ENCODE measurements around the gene SLAMF7.
"Not testable (repeated sequence)": the region's sequence is repeated elsewhere in the genome, so short reads cannot be mapped to it uniquely, and the experiment has no call there.

The SLAMF7 gene

GRCh38 chr1:160720356-160721085 lies 18.5 kb upstream of the SLAMF7 start:
- no peak for DNase-seq (ENCODE audit: extremely low read depth in 1 of 2, low read depth in 1 of 2)

GRCh38 chr1:160721473-160721872 lies 17.6 kb upstream of the SLAMF7 start:
- no peak for DNase-seq (ENCODE audit: extremely low read depth in 1 of 2, low read depth in 1 of 2)

- no peak for DNase-seq (ENCODE audit: extremely low read depth in 1 of 2, low read depth in 1 of 2)
Observed at GRCh38 chr1:160722726-160723125, 16.3 kb upstream of the SLAMF7 start.

- DNase-seq (ENCODE audit: extremely low read depth in 1 of 2, low read depth in 1 of 2), result no peak
Observed at GRCh38 chr1:160723332-160723731, 15.7 kb upstream of the SLAMF7 start.

GRCh38 chr1:160724465-160725242 lies 14.4 kb upstream of the SLAMF7 start:
- no peak for DNase-seq (ENCODE audit: extremely low read depth in 1 of 2, low read depth in 1 of 2)

GRCh38 chr1:160726114-160726497 lies 12.9 kb upstream of the SLAMF7 start:
- DNase-seq (ENCODE audit: extremely low read depth in 1 of 2, low read depth in 1 of 2), result no peak

- DNase-seq (ENCODE audit: extremely low read depth in 1 of 2, low read depth in 1 of 2), result peak in 1 of 2 donors; percentile 50
Observed at GRCh38 chr1:160726498-160727315, 12.3 kb upstream of the SLAMF7 start.

GRCh38 chr1:160727316-160727640 lies 11.8 kb upstream of the SLAMF7 start:
- no peak for DNase-seq (ENCODE audit: extremely low read depth in 1 of 2, low read depth in 1 of 2)

GRCh38 chr1:160731564-160731963 lies 7.5 kb upstream of the SLAMF7 start:
- not testable (repeated sequence) for DNase-seq (ENCODE audit: extremely low read depth in 1 of 2, low read depth in 1 of 2)

- DNase-seq (ENCODE audit: extremely low read depth in 1 of 2, low read depth in 1 of 2), result no peak
Observed at GRCh38 chr1:160731990-160732389, 7.1 kb upstream of the SLAMF7 start.

GRCh38 chr1:160733898-160734297 lies 5.1 kb upstream of the SLAMF7 start:
- no peak for DNase-seq (ENCODE audit: extremely low read depth in 1 of 2, low read depth in 1 of 2)

GRCh38 chr1:160734301-160734700 lies 4.7 kb upstream of the SLAMF7 start:
- DNase-seq (ENCODE audit: extremely low read depth in 1 of 2, low read depth in 1 of 2), result no peak

GRCh38 chr1:160738271-160738670 lies 776 bp upstream of the SLAMF7 start:
- DNase-seq (ENCODE audit: extremely low read depth in 1 of 2, low read depth in 1 of 2), result no peak

- no peak for DNase-seq (ENCODE audit: extremely low read depth in 1 of 2, low read depth in 1 of 2)
Observed at GRCh38 chr1:160740133-160740688, 1.2 kb downstream of the SLAMF7 start.

- DNase-seq (ENCODE audit: extremely low read depth in 1 of 2, low read depth in 1 of 2), result no peak
Observed at GRCh38 chr1:160741092-160741501, 2.0 kb downstream of the SLAMF7 start.

GRCh38 chr1:160741612-160742348 lies 2.7 kb downstream of the SLAMF7 start:
- DNase-seq (ENCODE audit: extremely low read depth in 1 of 2, low read depth in 1 of 2), result no peak

GRCh38 chr1:160742428-160743127 lies 3.5 kb downstream of the SLAMF7 start:
- DNase-seq (ENCODE audit: extremely low read depth in 1 of 2, low read depth in 1 of 2), result no peak

- no peak for DNase-seq (ENCODE audit: extremely low read depth in 1 of 2, low read depth in 1 of 2)
Observed at GRCh38 chr1:160743266-160743665, 4.2 kb downstream of the SLAMF7 start.

GRCh38 chr1:160744199-160744851 lies 5.3 kb downstream of the SLAMF7 start:
- DNase-seq (ENCODE audit: extremely low read depth in 1 of 2, low read depth in 1 of 2), result no peak
